CD4-positive, alpha-beta memory T cell (primary cell): Measurements from ENCODE around the gene PAPSS2. TPM values are rescaled to one million over a fixed set of nuclear protein-coding genes. Genes with fewer than 3 reads are reported as not detected.

Experiments used
- CTCF ChIA-PET: fragments of 350-600 bp; sonication (Branson Sonifier 250); formaldehyde crosslinking; loops from one replicate; lab custom pipeline; 2021; ENCODE audit warnings: inconsistent platforms; ENCODE audit not compliant: partially characterized antibody; lab: Charles Lee
- POLR2A ChIA-PET: fragments of 350-600 bp; sonication (Branson Sonifier 250); formaldehyde crosslinking; loops from one replicate; lab custom pipeline; 2021; ENCODE audit not compliant: partially characterized antibody; lab: Charles Lee
- DNase-seq, 5 donors: peaks; one replicate each; pipeline versions ENCODE4 v3.0.0 to v3.0.0-alpha.2; 2020 to 2022; ENCODE audit warnings: mixed read lengths in 1 of 5
- H3K27ac ChIP-seq: one replicate; pipeline ENCODE4 v1.7.0; 2013; ENCODE audit warnings: low read depth, low read length
- H3K27me3 ChIP-seq: 2 replicates; pipeline ENCODE4 v1.7.0; 2013; ENCODE audit warnings: mild to moderate bottlenecking, low read length, moderate library complexity; ENCODE audit not compliant: insufficient read depth
- H3K36me3 ChIP-seq: 2 replicates; pipeline ENCODE4 v1.7.0; 2013; ENCODE audit warnings: mild to moderate bottlenecking, low read length, moderate library complexity; ENCODE audit not compliant: insufficient read depth
- H3K4me1 ChIP-seq: 2 replicates; pipeline ENCODE4 v1.7.0; 2013; ENCODE audit warnings: mild to moderate bottlenecking, low read length, moderate library complexity; ENCODE audit not compliant: insufficient read depth
- H3K4me3 ChIP-seq, 2 donors: one replicate each; pipeline ENCODE4 v1.7.0; 2013; ENCODE audit warnings: low read length in 2 of 2, mild to moderate bottlenecking in 1 of 2
- H3K9me3 ChIP-seq, 2 donors: one replicate each; pipeline ENCODE4 v1.7.0; 2013; ENCODE audit warnings: low read length in 2 of 2, control low read depth in 1 of 2; ENCODE audit not compliant: control insufficient read depth in 1 of 2
- H3K27ac Mint-ChIP-seq, 7 donors: one replicate each; pipeline ENCODE4 v1.8.0; 2020 to 2021; ENCODE audit warnings: mixed read lengths in 7 of 7, mild to moderate bottlenecking in 6 of 7, inconsistent platforms in 3 of 7, moderate library complexity in 3 of 7
- H3K27me3 Mint-ChIP-seq, 2 donors: one replicate each; pipeline ENCODE4 v1.8.0; 2020 to 2021; ENCODE audit warnings: mixed read lengths in 2 of 2
- H3K36me3 Mint-ChIP-seq, 2 donors: one replicate each; pipeline ENCODE4 v1.8.0; 2020 to 2021; ENCODE audit warnings: mixed read lengths in 2 of 2, inconsistent platforms in 1 of 2, mild to moderate bottlenecking in 1 of 2
- H3K4me1 Mint-ChIP-seq, 4 donors: one replicate each; pipeline ENCODE4 v1.8.0; 2020 to 2021; ENCODE audit warnings: mixed read lengths in 4 of 4, mild to moderate bottlenecking in 1 of 4
- H3K4me3 Mint-ChIP-seq, 8 donors: one replicate each; pipeline ENCODE4 v1.8.0; 2020 to 2021; ENCODE audit warnings: mixed read lengths in 8 of 8, mild to moderate bottlenecking in 7 of 8, moderate library complexity in 6 of 8, inconsistent platforms in 3 of 8
- H3K9me3 Mint-ChIP-seq, 8 donors: one replicate each; pipeline ENCODE4 v1.8.0; 2020 to 2021; ENCODE audit warnings: mixed read lengths in 8 of 8, mild to moderate bottlenecking in 5 of 8, inconsistent platforms in 3 of 8, moderate library complexity in 1 of 8
- intact Hi-C: fragments of 100-400 bp; cut with micrococcal nuclease; formaldehyde crosslinking; loops from one replicate; pipeline ENCODE4 v1.15.1; 2023
- polyA plus RNA-seq, 2 donors: library from polyadenylated mRNA; unstranded; fragments of 300-500 nt; fragmentation: Illumina TruSeq; gene quantifications; one replicate each; pipeline ENCODE4 v1.2.3, GENCODE V29; 2021
- total RNA-seq, 2 experiments: library from RNA; stranded (reverse); gene quantifications; one replicate each; pipeline ENCODE4 v1.2.3, GENCODE V29; 2021

The PAPSS2 gene
- total and polyA plus RNA-seq, 4 experiments from 2014 or later, result 0.15 to 0.73 (median 0.31) TPM

DNA sequence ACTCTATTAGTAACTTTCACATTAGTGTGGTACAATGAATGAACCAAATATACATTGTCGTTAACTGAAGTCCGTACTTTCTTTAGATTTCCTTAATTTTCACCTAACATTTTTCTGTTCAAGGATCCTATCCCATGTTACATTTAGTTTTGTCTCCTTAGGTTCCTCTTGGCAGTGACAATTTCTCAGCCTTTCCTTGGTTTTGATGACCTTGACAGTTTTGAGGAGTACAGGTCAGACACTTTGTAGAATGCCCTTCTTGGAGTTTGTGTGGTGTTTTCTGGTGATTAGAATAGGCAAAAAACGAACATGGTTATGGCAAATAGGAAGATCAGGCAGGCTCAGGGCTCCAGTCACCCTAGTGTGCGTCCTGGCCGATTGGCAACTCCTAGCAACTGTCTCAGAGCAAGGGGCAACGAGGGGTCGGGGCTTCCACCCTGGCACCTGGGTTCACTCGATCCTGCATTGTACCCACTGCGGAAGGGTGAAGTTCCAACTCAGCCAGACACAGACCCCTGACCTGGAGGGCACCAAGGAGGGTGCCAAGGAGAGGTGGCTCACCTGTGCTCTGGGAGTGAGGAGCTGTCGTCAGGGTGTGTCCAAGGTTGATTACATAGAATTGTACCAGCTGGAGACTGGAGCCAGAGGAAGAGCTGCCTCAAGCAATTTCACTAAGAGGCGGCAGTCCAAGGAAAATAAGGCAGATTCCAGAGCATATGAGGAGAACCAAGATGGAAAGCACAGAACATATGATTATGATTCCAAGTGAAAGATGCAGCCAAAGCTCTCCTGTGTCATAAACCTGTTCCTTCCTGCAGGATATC, 37.5 kb downstream of the PAPSS2 start:
- POLR2A ChIA-PET, result no interaction called here
- Histone ChIP-seq H3K27ac (no peak overlapping the region), H3K36me3 (no peaks in the 10 kb centered on the region), H3K4me3 (no peak overlapping the region), H3K4me1 (no peaks in the 10 kb centered on the region), H3K9me3 (no peaks in the 10 kb centered on the region), H3K27me3 (no peaks in the 10 kb centered on the region)
- Mint-ChIP-seq H3K4me3 (no peak overlapping the region), H3K36me3 (no peaks in the 10 kb centered on the region), H3K4me1 (no peaks in the 10 kb centered on the region), H3K27ac (no peak overlapping the region), H3K9me3 (no peaks in the 10 kb centered on the region), H3K27me3 (peaks cover 6 to 17% of the 10 kb centered on the region in 2 donors)
- CTCF ChIA-PET, result no interaction called here
- DNase-seq, result peak in 1 of 5 donors; percentile 32
- intact Hi-C loops, result no loop called here

DNA sequence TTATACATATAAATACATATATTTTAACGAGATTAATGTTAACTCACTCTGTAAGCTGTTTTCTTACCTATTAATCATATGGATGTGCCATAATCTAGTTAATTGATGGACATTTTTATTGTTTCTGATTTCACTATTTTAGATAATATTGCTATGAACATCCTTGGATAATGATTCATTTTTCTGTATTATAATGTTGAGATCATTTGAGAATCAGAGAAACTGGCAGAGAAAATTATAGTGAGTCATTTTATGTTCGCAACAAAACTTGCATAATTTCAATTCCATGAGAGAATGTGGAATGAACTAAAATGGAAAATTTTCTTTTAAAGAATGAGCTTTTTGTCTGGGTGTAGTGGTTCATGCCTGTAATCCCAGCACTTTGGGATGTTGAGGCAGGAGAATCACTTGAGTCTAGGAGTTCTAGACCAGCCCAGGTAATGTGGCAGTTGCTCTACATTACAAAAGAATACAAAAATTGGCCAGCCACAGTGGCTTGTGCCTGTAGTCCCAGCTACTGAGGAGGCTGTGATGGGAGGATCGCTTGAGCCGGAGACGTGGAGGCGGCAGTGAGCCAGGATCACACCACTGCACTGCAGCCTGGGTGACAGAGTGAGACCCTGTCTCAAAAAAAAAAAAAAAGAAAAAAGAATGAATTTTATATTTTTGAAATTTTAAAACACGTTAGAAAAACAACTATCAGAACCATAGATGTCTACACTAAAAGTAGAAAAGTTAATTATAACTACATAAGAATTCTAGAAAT, 40.5 kb downstream of the PAPSS2 start:
- CTCF ChIA-PET, result no interaction called here
- no peak for DNase-seq
- Histone ChIP-seq H3K9me3 (no peaks in the 10 kb centered on the region), H3K36me3 (no peaks in the 10 kb centered on the region), H3K27ac (no peak overlapping the region), H3K4me1 (no peaks in the 10 kb centered on the region), H3K4me3 (no peak overlapping the region), H3K27me3 (no peaks in the 10 kb centered on the region)
- Mint-ChIP-seq H3K36me3 (no peaks in the 10 kb centered on the region), H3K4me3 (no peak overlapping the region), H3K9me3 (no peaks in the 10 kb centered on the region), H3K27me3 (peaks cover 6 to 18% of the 10 kb centered on the region in 2 donors), H3K4me1 (no peaks in the 10 kb centered on the region), H3K27ac (no peak overlapping the region)
- POLR2A ChIA-PET, result no interaction called here
- intact Hi-C loops, result no loop called here

DNA sequence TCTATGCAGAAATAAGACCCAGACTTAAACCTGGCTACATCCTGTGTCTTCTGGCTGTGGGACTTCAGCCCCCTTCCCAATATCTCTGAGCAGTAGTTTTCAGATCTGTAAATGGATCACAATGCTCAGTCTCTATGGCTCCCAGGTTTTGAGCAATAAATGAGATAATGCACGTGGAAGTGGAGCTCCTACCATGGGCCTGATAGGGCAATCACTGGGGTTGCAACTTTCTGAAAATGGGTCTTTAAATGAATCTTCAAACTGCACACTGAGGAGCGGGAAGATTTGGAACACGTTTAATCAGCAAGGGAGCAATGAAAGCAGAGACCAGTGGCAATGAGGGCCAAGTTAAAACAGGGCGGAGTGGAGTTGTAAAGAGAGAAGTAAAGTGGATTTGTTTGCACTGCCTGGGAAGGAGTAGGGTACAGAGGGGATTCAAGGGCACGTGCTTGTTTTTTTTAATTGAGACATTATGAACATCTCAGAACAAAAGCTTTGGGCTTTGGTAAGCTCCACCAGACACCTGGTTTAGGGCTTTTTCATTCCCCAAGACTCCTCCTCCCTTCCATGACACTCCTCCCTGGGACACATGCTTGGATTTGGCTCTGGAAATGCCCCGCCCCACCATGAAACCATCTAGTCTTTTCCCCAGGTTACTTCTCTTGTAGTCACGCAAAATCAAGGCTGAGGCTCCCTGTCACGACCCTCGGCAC, 42.7 kb downstream of the PAPSS2 start:
- no peaks in the 10 kb centered on the region for H3K36me3 Mint-ChIP-seq
- H3K9me3 Mint-ChIP-seq, result no peaks in the 10 kb centered on the region
- peaks cover 10 to 17% of the 10 kb centered on the region in 2 donors for H3K27me3 Mint-ChIP-seq
- ChIA-PET POLR2A (no interaction called here), CTCF (no interaction called here)
- H3K4me1 Mint-ChIP-seq, result no peaks in the 10 kb centered on the region
- H3K4me3 Mint-ChIP-seq, result no peak overlapping the region
- no peak overlapping the region for H3K4me3 ChIP-seq
- no peak for DNase-seq
- H3K4me1 ChIP-seq, result no peaks in the 10 kb centered on the region
- no peaks in the 10 kb centered on the region for H3K9me3 ChIP-seq
- no peaks in the 10 kb centered on the region for H3K27me3 ChIP-seq
- no peak overlapping the region for H3K27ac Mint-ChIP-seq
- H3K27ac ChIP-seq, result no peak overlapping the region
- no peaks in the 10 kb centered on the region for H3K36me3 ChIP-seq
- intact Hi-C loops, result no loop called here

DNA sequence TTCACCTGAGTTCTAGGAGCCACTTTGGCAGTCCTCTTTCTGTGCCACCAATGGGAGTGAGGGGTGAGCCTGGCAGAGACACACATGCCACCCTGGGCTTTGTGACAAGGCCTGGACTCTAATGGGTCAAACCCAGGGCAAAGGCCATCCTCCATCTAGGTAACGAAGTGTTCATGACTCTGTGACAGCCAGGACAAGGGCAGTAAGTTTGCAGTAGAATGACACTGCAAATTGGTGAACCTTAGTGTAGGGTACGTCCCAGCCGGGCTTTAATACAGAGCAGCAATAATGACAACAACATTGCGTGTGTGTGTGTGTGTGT, 43.3 kb downstream of the PAPSS2 start:
- no peak overlapping the region for H3K4me3 ChIP-seq
- DNase-seq, result no peak
- H3K27me3 ChIP-seq, result no peaks in the 10 kb centered on the region
- Mint-ChIP-seq H3K4me3 (no peak overlapping the region), H3K36me3 (no peaks in the 10 kb centered on the region), H3K27me3 (peaks cover 9 to 14% of the 10 kb centered on the region in 2 donors), H3K4me1 (no peaks in the 10 kb centered on the region), H3K27ac (no peak overlapping the region), H3K9me3 (no peaks in the 10 kb centered on the region)
- ChIA-PET CTCF (no interaction called here), POLR2A (no interaction called here)
- H3K36me3 ChIP-seq, result no peaks in the 10 kb centered on the region
- no peaks in the 10 kb centered on the region for H3K4me1 ChIP-seq
- no peaks in the 10 kb centered on the region for H3K9me3 ChIP-seq
- intact Hi-C loops, result no loop called here
- H3K27ac ChIP-seq, result no peak overlapping the region

DNA sequence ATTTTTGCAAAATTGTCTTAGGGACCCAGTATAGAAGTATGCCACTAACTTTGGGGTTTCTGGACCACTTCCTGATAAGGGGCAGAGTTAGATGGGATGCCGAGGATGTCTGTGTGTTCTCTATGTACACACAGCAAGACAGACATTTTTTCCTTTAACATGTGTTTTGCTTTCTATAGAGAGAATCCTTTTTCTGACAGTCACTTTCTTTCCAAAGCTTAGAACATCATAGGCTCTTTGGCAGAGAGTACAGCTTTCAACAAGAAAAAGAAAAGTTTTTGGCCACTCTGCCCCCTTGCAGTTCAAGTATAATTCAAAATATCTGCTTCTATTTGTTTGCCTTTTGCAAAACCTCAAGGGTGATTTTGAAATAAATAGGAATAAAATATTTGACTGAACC, 44.1 kb downstream of the PAPSS2 start:
- H3K4me3 Mint-ChIP-seq, result no peak overlapping the region
- Histone ChIP-seq H3K27ac (no peak overlapping the region), H3K36me3 (no peaks in the 10 kb centered on the region), H3K9me3 (no peaks in the 10 kb centered on the region), H3K27me3 (no peaks in the 10 kb centered on the region), H3K4me3 (no peak overlapping the region), H3K4me1 (no peaks in the 10 kb centered on the region)
- POLR2A ChIA-PET, result no interaction called here
- DNase-seq, result no peak
- H3K36me3 Mint-ChIP-seq, result no peaks in the 10 kb centered on the region
- H3K27me3 Mint-ChIP-seq, result peaks cover 7 to 9% of the 10 kb centered on the region in 2 donors
- no peaks in the 10 kb centered on the region for H3K4me1 Mint-ChIP-seq
- intact Hi-C loops, result no loop called here
- CTCF ChIA-PET, result no interaction called here
- no peak overlapping the region for H3K27ac Mint-ChIP-seq
- H3K9me3 Mint-ChIP-seq, result no peaks in the 10 kb centered on the region

DNA sequence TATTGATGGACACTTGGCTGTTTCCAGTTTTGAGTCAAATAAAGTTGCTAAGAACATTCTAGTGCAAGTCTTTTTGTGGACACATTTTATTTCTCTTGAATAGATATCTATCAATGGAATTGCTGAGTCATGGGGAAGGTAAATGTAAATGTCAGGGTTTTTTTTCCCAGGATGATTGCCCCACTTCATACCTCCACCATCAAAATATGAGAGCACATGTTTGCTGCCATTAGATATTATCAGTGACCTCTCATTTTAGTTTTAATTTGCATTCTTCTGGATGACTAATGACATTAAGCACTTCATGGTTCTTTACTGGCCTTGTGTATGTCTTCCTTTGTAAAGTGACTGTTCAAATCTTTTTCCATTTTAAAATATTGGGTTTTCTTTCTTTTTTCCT, 45.7 kb downstream of the PAPSS2 start:
- no peaks in the 10 kb centered on the region for H3K27me3 ChIP-seq
- Mint-ChIP-seq H3K36me3 (no peaks in the 10 kb centered on the region), H3K4me1 (no peaks in the 10 kb centered on the region), H3K9me3 (no peaks in the 10 kb centered on the region), H3K4me3 (no peak overlapping the region), H3K27me3 (peaks cover 6% of the 10 kb centered on the region in 2 donors), H3K27ac (no peak overlapping the region)
- ChIA-PET CTCF (no interaction called here), POLR2A (no interaction called here)
- H3K9me3 ChIP-seq, result no peaks in the 10 kb centered on the region
- DNase-seq, result no peak
- H3K4me3 ChIP-seq, result no peak overlapping the region
- no peaks in the 10 kb centered on the region for H3K4me1 ChIP-seq
- intact Hi-C loops, result no loop called here
- H3K27ac ChIP-seq, result no peak overlapping the region
- no peaks in the 10 kb centered on the region for H3K36me3 ChIP-seq

DNA sequence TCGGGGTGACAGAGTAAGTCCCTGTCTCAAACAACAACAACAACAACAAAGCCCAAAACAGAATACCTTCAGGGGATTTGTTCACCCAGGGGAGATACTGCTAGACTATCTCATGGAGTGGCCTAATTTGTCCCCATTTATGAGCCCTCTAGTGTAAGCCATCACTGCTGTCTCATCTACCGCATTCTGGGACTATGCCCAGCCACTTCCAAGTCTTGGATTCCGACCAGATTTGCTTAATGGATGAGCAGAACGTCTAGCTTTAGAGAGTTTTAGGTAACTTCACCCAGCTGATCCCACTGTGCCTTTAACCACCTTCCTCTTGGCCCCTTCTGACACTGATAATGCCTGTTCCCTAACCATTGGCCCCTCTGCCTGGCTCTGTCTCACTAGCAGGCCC, 47.1 kb downstream of the PAPSS2 start:
- Histone ChIP-seq H3K4me3 (no peak overlapping the region), H3K27me3 (no peaks in the 10 kb centered on the region), H3K27ac (no peak overlapping the region), H3K4me1 (no peaks in the 10 kb centered on the region), H3K9me3 (no peaks in the 10 kb centered on the region), H3K36me3 (no peaks in the 10 kb centered on the region)
- H3K4me1 Mint-ChIP-seq, result no peaks in the 10 kb centered on the region
- no peak for DNase-seq
- ChIA-PET POLR2A (no interaction called here), CTCF (no interaction called here)
- H3K9me3 Mint-ChIP-seq, result no peaks in the 10 kb centered on the region
- H3K4me3 Mint-ChIP-seq, result no peak overlapping the region
- intact Hi-C loops, result no loop called here
- no peaks in the 10 kb centered on the region for H3K36me3 Mint-ChIP-seq
- no peak overlapping the region for H3K27ac Mint-ChIP-seq
- H3K27me3 Mint-ChIP-seq, result peaks cover 5 to 6% of the 10 kb centered on the region in 2 donors
